OCI-LY3 (cell line): ENCODE measurements around the gene MTUS2.

Experiments used
- EZH2phosphoT487 ChIP-seq: fragments of 200-600 bp; shearing (Covaris generic); IDR thresholded peaks from 2 replicates; pipeline ENCODE4 v1.6.1; 2018; ENCODE audit warnings: antibody characterized with exemption, mixed run types, low read depth
- TF ChIP-seq, protein P1 (sequence below): fragments of 200-600, 300-600 bp; sonication (generic); IDR thresholded peaks from 2 replicates; pipeline ENCODE4 v1.5.1; 2014; ENCODE audit warnings: antibody characterized with exemption, low read length, low read depth

DNA sequence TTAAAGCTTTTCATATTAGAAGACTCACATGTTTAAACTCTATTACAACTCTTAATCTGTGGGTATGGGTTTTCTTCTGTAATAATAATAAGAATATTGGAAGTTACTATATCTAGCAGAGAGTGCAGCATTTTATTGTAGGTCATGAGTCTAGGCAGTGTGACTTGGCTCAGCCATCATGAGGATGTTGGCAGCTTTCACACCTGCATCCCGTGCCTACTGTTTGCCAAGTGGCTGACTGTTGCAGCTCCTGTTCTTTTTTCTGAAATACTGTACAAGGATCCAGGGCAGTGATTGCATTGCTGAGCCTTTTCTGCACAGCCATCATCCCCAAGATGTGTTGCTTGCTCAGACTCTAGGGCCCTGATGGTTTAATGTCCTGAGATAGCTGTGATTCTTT is 47.4 kb downstream of the MTUS2 start:
- no peak for TF ChIP-seq EZH2phosphoT487
- TF ChIP-seq, protein P1, sequence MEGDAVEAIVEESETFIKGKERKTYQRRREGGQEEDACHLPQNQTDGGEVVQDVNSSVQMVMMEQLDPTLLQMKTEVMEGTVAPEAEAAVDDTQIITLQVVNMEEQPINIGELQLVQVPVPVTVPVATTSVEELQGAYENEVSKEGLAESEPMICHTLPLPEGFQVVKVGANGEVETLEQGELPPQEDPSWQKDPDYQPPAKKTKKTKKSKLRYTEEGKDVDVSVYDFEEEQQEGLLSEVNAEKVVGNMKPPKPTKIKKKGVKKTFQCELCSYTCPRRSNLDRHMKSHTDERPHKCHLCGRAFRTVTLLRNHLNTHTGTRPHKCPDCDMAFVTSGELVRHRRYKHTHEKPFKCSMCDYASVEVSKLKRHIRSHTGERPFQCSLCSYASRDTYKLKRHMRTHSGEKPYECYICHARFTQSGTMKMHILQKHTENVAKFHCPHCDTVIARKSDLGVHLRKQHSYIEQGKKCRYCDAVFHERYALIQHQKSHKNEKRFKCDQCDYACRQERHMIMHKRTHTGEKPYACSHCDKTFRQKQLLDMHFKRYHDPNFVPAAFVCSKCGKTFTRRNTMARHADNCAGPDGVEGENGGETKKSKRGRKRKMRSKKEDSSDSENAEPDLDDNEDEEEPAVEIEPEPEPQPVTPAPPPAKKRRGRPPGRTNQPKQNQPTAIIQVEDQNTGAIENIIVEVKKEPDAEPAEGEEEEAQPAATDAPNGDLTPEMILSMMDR, result no peak
